HG02885 (cell line): ENCODE measurements around the gene GPR137B.

ENCODE experiments used
- ATAC-seq: cut with Tn5 transposase; IDR thresholded peaks from one replicate; pipeline ENCODE4 v1.9.1; 2021; ENCODE audit warnings: mild to moderate bottlenecking; ENCODE audit not compliant: unreplicated experiment, poor library complexity

The GPR137B gene

GRCh38 chr1:236142253-236143103 is at the start of gene GPR137B:
GPR137B (plus strand) TSS chr1:236142539; CDS start chr1:236142623, 84 bp downstream.
- ATAC-seq, result peak; percentile 61

- ATAC-seq, result no peak
These were observed 49.4 kb upstream of the GPR137B start for GRCh38 chr1:236092899-236093298.

GRCh38 chr1:236095705-236096520 is 46.4 kb upstream of the GPR137B start:
- no peak for ATAC-seq

GRCh38 chr1:236096660-236097482 is 45.5 kb upstream of the GPR137B start:
- ATAC-seq, result peak; percentile 68

- ATAC-seq, result no peak
These were observed 44.1 kb upstream of the GPR137B start for GRCh38 chr1:236098267-236098666.

- no peak for ATAC-seq
These were observed 42.9 kb upstream of the GPR137B start for GRCh38 chr1:236099355-236099974.

GRCh38 chr1:236100799-236101198 is 41.5 kb upstream of the GPR137B start:
- no peak for ATAC-seq

- ATAC-seq, result no peak
These were observed 40.8 kb upstream of the GPR137B start for GRCh38 chr1:236101233-236102200.

- no peak for ATAC-seq
These were observed 39.7 kb upstream of the GPR137B start for GRCh38 chr1:236102611-236103010.

GRCh38 chr1:236103059-236103458 is 39.3 kb upstream of the GPR137B start:
- ATAC-seq, result no peak

GRCh38 chr1:236103646-236104218 is 38.6 kb upstream of the GPR137B start:
- ATAC-seq, result peak; percentile 57

GRCh38 chr1:236107121-236107907 is 35.0 kb upstream of the GPR137B start:
- no peak for ATAC-seq

- ATAC-seq, result no peak
These were observed 34.2 kb upstream of the GPR137B start for GRCh38 chr1:236108027-236108648.

- no peak for ATAC-seq
These were observed 32.2 kb upstream of the GPR137B start for GRCh38 chr1:236110137-236110536.

- ATAC-seq, result no peak
These were observed 30.6 kb upstream of the GPR137B start for GRCh38 chr1:236111527-236112331.

- ATAC-seq, result no peak
These were observed 30.1 kb upstream of the GPR137B start for GRCh38 chr1:236112332-236112627.
